Right hindlimb (tissue), 1 donor: ENCODE results near the gene SH3TC2.
"Not testable (repeated sequence)": the region's sequence is repeated elsewhere in the genome, so short reads cannot be mapped to it uniquely, and the experiment has no call there.

Experiments used
- DNase-seq: peaks from one replicate; pipeline ENCODE4 v3.0.0-alpha.2; 2018

Gene SH3TC2

DNA sequence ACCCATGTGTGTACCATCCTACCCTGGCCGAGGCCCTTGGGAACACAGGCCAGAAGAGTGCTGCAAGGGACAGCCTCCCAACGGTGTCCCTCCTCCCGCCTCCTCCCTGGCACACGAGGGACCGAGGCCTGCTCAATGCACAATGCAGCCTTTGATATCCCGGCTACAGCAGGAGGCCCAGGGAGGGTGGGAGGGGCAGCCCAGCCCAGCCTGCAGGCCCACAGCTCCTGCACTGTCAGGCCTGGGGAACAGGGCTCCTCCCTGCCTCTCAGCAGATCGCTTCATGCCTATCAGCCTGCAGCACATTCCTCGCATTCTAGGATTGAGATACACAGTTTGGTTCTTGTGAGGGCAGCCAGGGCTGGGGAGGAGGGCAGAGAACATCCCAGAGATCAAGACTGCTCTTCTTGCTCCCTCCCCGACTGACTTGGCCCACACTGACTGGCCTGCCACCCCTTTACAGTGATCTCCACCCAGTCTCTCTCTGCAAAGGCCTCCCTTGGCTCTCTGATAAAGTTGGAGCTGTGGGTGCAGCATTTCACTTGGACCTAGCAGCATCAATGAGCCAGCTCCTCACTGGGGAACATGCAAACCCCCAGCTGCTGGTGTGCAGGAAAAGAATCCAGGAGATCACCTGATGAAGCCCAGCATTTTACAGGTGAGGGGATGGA lies at the start of gene SH3TC2:
Gene SH3TC2, minus strand, starts transcription at position 46 of the 671 bp plus-strand sequence. Its CDS starts 40 bp downstream, at position 6.
- peak; percentile 68 for DNase-seq

DNA sequence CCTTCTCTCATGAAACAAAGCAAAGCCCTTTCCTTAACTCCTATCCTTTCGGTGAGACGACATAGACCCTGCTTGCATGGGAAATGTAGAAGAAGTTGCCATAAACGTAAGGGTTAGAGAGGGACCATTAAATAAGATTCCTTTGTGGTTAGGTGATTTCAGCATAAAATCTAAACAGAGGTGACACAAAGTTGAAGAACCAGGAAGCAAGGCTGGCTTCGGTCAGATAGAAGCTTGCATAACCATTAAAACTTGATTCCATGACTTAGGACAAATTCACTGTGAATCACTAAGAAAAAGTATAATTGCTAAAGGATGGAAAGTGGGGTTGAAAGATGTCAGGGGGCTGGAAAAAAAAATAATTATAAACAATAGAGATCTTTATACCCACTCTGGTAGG lies 47.5 kb upstream of the SH3TC2 start:
- DNase-seq = no peak

GRCh38 chr5:149108651-149109280 lies 45.9 kb upstream of the SH3TC2 start:
- no peak for DNase-seq

DNA sequence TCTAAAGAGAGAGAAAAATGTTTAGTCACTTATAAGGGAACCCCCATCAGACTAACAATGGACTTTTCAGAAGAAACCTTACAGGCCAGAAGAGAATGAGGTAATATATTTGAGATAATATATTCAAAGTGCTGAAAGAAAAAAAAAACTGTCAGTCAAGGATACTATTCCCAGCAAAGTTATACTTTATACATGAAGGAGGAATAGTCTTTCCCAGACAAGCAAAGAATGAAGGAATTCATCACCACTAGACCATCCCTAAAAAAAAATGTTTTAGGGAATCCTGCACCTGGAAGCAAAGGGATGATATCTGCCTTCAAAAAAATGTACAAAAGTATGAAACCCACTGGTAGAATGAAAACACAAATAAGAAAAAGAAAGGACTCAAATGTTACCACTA lies 37.5 kb upstream of the SH3TC2 start:
- DNase-seq = no peak

DNA sequence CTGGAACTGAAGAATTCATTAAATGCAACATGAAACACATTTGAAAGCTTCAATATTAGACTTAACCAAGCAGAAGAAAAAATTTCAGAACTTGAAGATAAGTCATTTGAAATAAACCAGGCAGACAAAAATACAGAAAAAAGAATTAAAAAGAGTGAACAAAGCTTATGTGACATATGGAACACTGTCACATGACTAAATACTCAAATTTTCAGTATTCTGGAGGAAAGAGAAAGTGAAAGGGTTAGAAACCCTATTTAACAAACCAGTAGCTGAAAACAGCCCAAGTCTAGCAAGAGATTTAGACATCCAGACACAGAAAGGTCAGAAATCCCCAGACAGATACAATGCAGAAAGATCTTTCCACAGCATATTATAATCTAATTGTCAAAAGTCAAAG lies 37.1 kb upstream of the SH3TC2 start:
- no peak for DNase-seq

DNA sequence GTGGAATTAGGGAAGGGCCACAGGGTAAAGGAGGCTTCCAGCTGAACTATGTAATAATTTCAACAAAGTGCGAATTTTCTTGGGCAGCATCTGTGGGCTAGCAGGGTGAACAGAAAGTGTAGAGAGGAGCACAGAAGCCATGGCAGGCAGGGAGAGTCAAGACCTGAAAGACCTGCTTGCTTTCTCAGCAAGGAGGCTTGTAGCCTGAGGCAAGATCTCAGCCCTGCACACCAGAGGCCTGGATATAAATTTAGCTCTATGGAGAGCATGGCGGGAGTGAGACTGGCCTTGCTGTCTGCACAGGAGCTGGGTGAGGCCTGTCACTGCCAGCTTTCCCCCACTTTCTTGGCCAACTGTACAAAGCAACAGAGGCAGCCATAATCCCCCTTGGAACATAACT lies 32.1 kb upstream of the SH3TC2 start:
- no peak for DNase-seq

- no peak for DNase-seq
These were observed 30.8 kb upstream of the SH3TC2 start for GRCh38 chr5:149093625-149094024.

- no peak for DNase-seq
These were observed 26.9 kb upstream of the SH3TC2 start for GRCh38 chr5:149089796-149090195.

- DNase-seq = no peak
These were observed 25.8 kb upstream of the SH3TC2 start for GRCh38 chr5:149088686-149089085.

GRCh38 chr5:149083846-149084245 lies 21.0 kb upstream of the SH3TC2 start:
- no peak for DNase-seq

GRCh38 chr5:149082271-149082670 lies 19.4 kb upstream of the SH3TC2 start:
- DNase-seq = no peak

GRCh38 chr5:149080294-149080693 lies 17.4 kb upstream of the SH3TC2 start:
- DNase-seq = no peak

DNA sequence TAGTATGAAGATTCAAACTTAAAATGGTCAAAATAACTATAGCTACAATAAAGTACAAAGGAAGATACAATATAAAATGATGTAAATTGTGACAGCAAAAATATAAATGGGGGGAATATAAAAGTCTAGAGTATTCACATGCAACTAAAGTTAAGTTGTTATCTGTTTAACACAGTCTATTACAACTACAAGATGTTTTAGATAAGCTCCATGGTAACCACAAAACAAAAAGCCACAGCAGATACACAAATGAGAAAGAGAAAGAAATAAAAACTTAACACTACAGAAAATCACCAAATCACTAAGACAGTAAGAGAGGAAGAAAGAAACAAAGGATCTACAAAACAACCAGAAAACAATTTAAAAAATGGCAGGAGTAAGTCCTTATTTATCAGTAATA lies 17.0 kb upstream of the SH3TC2 start:
- DNase-seq = no peak

- DNase-seq = not testable (repeated sequence)
These were observed 11.2 kb upstream of the SH3TC2 start for GRCh38 chr5:149074071-149074470.

GRCh38 chr5:149073213-149073612 lies 10.4 kb upstream of the SH3TC2 start:
- no peak for DNase-seq

- no peak for DNase-seq
These were observed 9.9 kb upstream of the SH3TC2 start for GRCh38 chr5:149072791-149073190.

GRCh38 chr5:149072376-149072775 lies 9.5 kb upstream of the SH3TC2 start:
- no peak for DNase-seq

DNA sequence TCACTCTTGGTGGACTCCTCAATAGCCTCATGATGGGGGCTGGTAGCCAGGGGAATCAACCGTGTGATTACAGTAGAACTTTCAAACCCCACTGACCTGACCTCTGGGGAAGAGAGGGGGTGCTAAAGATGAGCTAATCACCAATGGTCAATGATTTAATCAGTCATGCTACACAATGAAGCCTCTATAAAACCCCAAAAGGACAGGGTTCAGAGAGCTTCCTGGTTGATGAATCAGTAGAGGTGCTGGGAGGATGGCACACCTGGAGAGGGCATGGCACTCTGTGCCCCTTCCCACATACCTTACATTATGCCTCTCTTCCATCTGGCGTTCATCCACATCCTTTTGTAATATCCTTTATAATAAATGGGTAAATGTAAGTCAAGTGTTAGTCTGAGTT lies 8.9 kb upstream of the SH3TC2 start:
- DNase-seq = no peak

GRCh38 chr5:149071216-149071615 lies 8.4 kb upstream of the SH3TC2 start:
- DNase-seq = no peak

GRCh38 chr5:149069711-149070110 lies 6.8 kb upstream of the SH3TC2 start:
- DNase-seq = no peak

DNA sequence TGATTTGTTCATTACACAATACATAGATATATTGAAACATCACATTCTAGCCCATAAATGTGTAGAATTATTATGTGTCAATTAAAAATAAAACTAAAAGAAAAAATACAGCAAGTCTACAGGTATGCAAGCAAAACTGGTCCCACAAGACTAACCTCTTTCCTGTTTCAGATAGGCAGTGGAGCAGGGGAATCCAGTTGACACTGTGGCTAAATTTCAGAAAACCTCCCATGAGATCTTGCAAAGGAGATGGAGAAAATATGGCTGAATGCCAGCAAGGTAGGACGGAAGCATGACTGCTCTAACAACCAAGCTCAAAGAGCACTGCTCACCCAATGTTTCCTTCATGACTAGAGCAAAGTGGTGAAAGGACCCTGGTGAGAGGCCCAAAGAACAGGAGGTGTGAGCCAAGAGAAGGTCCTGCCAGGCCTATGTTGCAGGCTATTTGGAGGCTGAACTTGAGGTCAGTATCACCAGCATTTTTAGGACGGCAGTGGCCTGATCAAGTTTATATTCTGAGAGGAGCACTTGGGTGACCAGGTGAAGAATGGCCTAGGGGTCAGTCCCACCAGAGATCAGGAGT lies 1.1 kb upstream of the SH3TC2 start:
- DNase-seq = no peak

- DNase-seq = no peak
These were observed 368 bp downstream of the SH3TC2 start for GRCh38 chr5:149062371-149063016.

GRCh38 chr5:149061341-149061740 lies 1.5 kb downstream of the SH3TC2 start:
- no peak for DNase-seq

- DNase-seq = no peak
These were observed 2.5 kb downstream of the SH3TC2 start for GRCh38 chr5:149060325-149060724.
